ENCODE results near the gene RGSL1.

The RGSL1 gene

DNA sequence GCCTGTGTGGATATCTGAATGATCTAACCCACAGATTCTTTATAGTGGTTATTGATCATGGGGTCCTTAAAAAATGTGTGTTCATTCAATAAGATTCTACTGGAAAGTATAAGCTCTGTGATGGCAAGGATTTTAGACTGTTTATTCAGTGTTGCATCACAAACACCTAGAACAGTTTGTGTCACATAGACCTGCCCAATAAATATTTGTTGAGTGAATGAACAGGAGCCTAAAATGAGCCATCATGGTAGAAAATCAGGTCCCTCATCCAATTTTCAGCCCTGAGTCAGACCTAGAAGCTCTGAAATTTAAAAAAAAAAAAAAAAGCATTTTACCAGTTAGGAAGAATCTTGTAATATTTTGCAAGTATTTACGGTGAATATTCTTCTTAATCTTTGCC, 2.3 kb upstream of the RGSL1 start:
- H3K79me2 ChIP-seq (ENCODE audit: insufficient read depth, low read length), result no peaks in the 10 kb centered on the region
- no peak overlapping the region for H3K4me3 ChIP-seq (ENCODE audit: insufficient read depth, low read length, poor library complexity, severe bottlenecking)
- H3K27me3 ChIP-seq (ENCODE audit: low read length), result no peaks in the 10 kb centered on the region
- no peak overlapping the region for H3K27ac ChIP-seq (ENCODE audit: low read depth, low read length)
- no peak overlapping the region for H3K4me2 ChIP-seq (ENCODE audit: low read depth, low read length, poor library complexity, severe bottlenecking)
- no peaks in the 10 kb centered on the region for H3K9me3 ChIP-seq (ENCODE audit: insufficient read depth, low read length)
- no peaks in the 10 kb centered on the region for H3F3A ChIP-seq (ENCODE audit: insufficient read depth)
- H2AFZ ChIP-seq (ENCODE audit: low read depth, low read length, severe bottlenecking), result no peak overlapping the region
- no peaks in the 10 kb centered on the region for H4K20me1 ChIP-seq (ENCODE audit: low read depth, low read length)
- H3K9ac ChIP-seq (ENCODE audit: low read length), result no peak overlapping the region
- no peaks in the 10 kb centered on the region for H3K9me2 ChIP-seq (replicated peaks; ENCODE audit: insufficient read depth, low read length)
- no peak for TF ChIP-seq EZH2phosphoT487 (conservative IDR thresholded peaks at IDR 0.05; ENCODE audit: low read length)
- TF ChIP-seq, protein P1, sequence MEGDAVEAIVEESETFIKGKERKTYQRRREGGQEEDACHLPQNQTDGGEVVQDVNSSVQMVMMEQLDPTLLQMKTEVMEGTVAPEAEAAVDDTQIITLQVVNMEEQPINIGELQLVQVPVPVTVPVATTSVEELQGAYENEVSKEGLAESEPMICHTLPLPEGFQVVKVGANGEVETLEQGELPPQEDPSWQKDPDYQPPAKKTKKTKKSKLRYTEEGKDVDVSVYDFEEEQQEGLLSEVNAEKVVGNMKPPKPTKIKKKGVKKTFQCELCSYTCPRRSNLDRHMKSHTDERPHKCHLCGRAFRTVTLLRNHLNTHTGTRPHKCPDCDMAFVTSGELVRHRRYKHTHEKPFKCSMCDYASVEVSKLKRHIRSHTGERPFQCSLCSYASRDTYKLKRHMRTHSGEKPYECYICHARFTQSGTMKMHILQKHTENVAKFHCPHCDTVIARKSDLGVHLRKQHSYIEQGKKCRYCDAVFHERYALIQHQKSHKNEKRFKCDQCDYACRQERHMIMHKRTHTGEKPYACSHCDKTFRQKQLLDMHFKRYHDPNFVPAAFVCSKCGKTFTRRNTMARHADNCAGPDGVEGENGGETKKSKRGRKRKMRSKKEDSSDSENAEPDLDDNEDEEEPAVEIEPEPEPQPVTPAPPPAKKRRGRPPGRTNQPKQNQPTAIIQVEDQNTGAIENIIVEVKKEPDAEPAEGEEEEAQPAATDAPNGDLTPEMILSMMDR (IDR thresholded peaks at IDR 0.05; ENCODE audit: insufficient read depth, low read length, poor library complexity, severe bottlenecking), result no peak
- H3K36me3 ChIP-seq (ENCODE audit: low read length), result no peaks in the 10 kb centered on the region

DNA sequence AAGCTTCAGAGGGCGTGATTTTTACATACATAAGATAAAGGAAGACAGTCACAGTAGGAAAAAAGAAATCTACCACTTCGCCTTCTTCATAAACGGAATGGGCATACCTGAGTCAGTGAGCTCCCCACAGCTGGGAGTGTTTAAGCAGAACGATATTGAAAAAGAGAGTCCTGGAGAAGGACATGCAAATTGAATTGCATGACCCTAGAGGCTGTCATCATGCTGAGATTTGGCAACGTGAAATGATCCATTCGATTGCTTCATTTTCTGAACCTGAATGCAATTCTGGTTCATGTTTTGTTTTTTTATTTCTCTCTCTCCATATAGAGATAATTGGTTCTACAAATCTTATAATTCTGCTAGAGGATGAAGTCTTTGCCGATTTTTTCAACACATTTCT, 3.7 kb downstream of the RGSL1 start:
- no peaks in the 10 kb centered on the region for H3K9me3 ChIP-seq (ENCODE audit: insufficient read depth, low read length)
- no peaks in the 10 kb centered on the region for H3K27me3 ChIP-seq (ENCODE audit: low read length)
- no peak overlapping the region for H3K4me2 ChIP-seq (ENCODE audit: low read depth, low read length, poor library complexity, severe bottlenecking)
- no peak overlapping the region for H3K27ac ChIP-seq (ENCODE audit: low read depth, low read length)
- no peaks in the 10 kb centered on the region for H3K36me3 ChIP-seq (ENCODE audit: low read length)
- H3K9me2 ChIP-seq (replicated peaks; ENCODE audit: insufficient read depth, low read length), result no peaks in the 10 kb centered on the region
- H4K20me1 ChIP-seq (ENCODE audit: low read depth, low read length), result no peaks in the 10 kb centered on the region
- H3F3A ChIP-seq (ENCODE audit: insufficient read depth), result no peaks in the 10 kb centered on the region
- no peak overlapping the region for H3K9ac ChIP-seq (ENCODE audit: low read length)
- no peaks in the 10 kb centered on the region for H3K79me2 ChIP-seq (ENCODE audit: insufficient read depth, low read length)
- TF ChIP-seq, protein P1 (IDR thresholded peaks at IDR 0.05; ENCODE audit: insufficient read depth, low read length, poor library complexity, severe bottlenecking), result no peak
- no peak for TF ChIP-seq EZH2phosphoT487 (conservative IDR thresholded peaks at IDR 0.05; ENCODE audit: low read length)
- H3K4me3 ChIP-seq (ENCODE audit: insufficient read depth, low read length, poor library complexity, severe bottlenecking), result no peak overlapping the region
- H2AFZ ChIP-seq (ENCODE audit: low read depth, low read length, severe bottlenecking), result no peak overlapping the region

DNA sequence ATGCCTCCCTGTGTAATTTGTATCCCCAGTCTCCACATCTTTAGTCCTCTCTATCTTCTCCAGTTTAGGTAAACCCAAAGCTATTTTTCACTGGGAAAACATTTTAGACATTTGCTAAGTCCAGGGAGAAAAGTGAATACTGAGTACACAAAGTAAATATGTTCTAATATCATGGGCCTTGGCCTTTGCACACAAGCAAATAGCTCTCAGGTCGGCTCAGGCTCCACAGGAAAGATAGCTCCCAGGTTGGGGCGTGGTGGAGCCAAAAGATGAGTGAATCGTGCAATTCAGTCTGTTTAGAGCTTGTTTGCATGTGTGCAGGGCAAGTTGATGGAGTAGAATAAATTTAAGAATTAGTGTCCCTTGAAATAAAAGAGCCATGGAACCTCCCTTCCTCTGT, 7.9 kb downstream of the RGSL1 start:
- H3K9ac ChIP-seq (ENCODE audit: low read length), result no peak overlapping the region
- H3K4me2 ChIP-seq (ENCODE audit: low read depth, low read length, poor library complexity, severe bottlenecking), result no peak overlapping the region
- no peaks in the 10 kb centered on the region for H3F3A ChIP-seq (ENCODE audit: insufficient read depth)
- no peaks in the 10 kb centered on the region for H3K36me3 ChIP-seq (ENCODE audit: low read length)
- H3K27me3 ChIP-seq (ENCODE audit: low read length), result no peaks in the 10 kb centered on the region
- no peak overlapping the region for H3K4me3 ChIP-seq (ENCODE audit: insufficient read depth, low read length, poor library complexity, severe bottlenecking)
- no peak overlapping the region for H3K27ac ChIP-seq (ENCODE audit: low read depth, low read length)
- H2AFZ ChIP-seq (ENCODE audit: low read depth, low read length, severe bottlenecking), result no peak overlapping the region
- no peaks in the 10 kb centered on the region for H4K20me1 ChIP-seq (ENCODE audit: low read depth, low read length)
- H3K9me2 ChIP-seq (replicated peaks; ENCODE audit: insufficient read depth, low read length), result no peaks in the 10 kb centered on the region
- no peaks in the 10 kb centered on the region for H3K79me2 ChIP-seq (ENCODE audit: insufficient read depth, low read length)
- TF ChIP-seq, protein P1 (IDR thresholded peaks at IDR 0.05; ENCODE audit: insufficient read depth, low read length, poor library complexity, severe bottlenecking), result no peak
- no peak for TF ChIP-seq EZH2phosphoT487 (conservative IDR thresholded peaks at IDR 0.05; ENCODE audit: low read length)
- no peaks in the 10 kb centered on the region for H3K9me3 ChIP-seq (ENCODE audit: insufficient read depth, low read length)
